A549 (cell line): Measurements from ENCODE around the gene MALAT1. TPM values are rescaled to one million over a fixed set of nuclear protein-coding genes. Genes with fewer than 3 reads are reported as not detected.

Experiments used
- ATAC-seq, 2 experiments: fragments of 200-7000 bp in 1 of 2; fragments of >200 bp in 1 of 2; cut with Nextera tagmentation in 1 of 2; cut with Tn5 transposase in 1 of 2; 3 replicates each; pipeline versions ENCODE4 v1.8.0 to v1.9.1; 2018 to 2020; ENCODE audit warnings: mild to moderate bottlenecking in 1 of 2, moderate library complexity in 1 of 2
- CTCF ChIA-PET: fragments of 300-600 bp; sonication (Branson Sonifier 250); formaldehyde crosslinking; extraction: SDS; loops from one replicate; lab custom pipeline; 2021; ENCODE audit warnings: antibody characterized with exemption, inconsistent platforms; lab: Yijun Ruan, JAX
- POLR2A ChIA-PET: fragments of 350-600 bp; formaldehyde crosslinking; extraction: SDS; loops from one replicate; lab custom pipeline; 2021; ENCODE audit warnings: antibody characterized with exemption, inconsistent platforms; lab: Yijun Ruan, JAX
- DNase-seq, 2 experiments: peaks; one replicate each; pipeline versions ENCODE4 v3.0.0 to v3.0.0-alpha.2; 2011 to 2016; ENCODE audit warnings: low read depth in 1 of 2, low spot score in 1 of 2
- FAIRE-seq: peaks from 2 replicates; lab custom pipeline; 2011; peaks lifted over from hg19 to GRCh38; lab: Jason Lieb, UNC
- H3K27ac ChIP-seq, 2 experiments: fragments of >200 bp; sonication (Bioruptor Twin); formaldehyde crosslinking; 3 replicates each; pipeline ENCODE4 v1.5.1; 2016 to 2017
- H3K4me1 ChIP-seq: fragments of >200 bp; sonication (Bioruptor Twin); formaldehyde crosslinking; 3 replicates; pipeline ENCODE4 v1.6.1; 2016
- H3K4me2 ChIP-seq: fragments of >200 bp; sonication (Bioruptor Twin); formaldehyde crosslinking; 3 replicates; pipeline ENCODE4 v1.6.1; 2016
- H3K4me3 ChIP-seq: fragments of >200 bp; sonication (Bioruptor Twin); formaldehyde crosslinking; 3 replicates; pipeline ENCODE4 v1.5.1; 2016
- H3K9me3 ChIP-seq: fragments of >200 bp; sonication (Bioruptor Twin); formaldehyde crosslinking; 3 replicates; pipeline ENCODE4 v1.6.1; 2016
- BCL3 ChIP-seq: fragments of >200 bp; sonication (Bioruptor Twin); formaldehyde crosslinking; IDR thresholded peaks from 3 replicates; pipeline ENCODE4 v1.6.1; 2016
- CBX2 ChIP-seq: fragments of 200-600 bp; sonication (generic); IDR thresholded peaks from 2 replicates; pipeline ENCODE4 v1.6.1; 2016; ENCODE audit warnings: low read depth, mild to moderate bottlenecking, borderline replicate concordance
- CEBPB ChIP-seq, 2 experiments: fragments of >200 bp in 1 of 2; sonication (Bioruptor Twin) in 1 of 2; formaldehyde crosslinking in 1 of 2; IDR thresholded peaks; 2 replicates each; pipeline ENCODE4 v1.6.1; 2012 to 2016
- CTCF ChIP-seq: fragments of >200 bp; sonication (Bioruptor Twin); formaldehyde crosslinking; IDR thresholded peaks from 3 replicates; pipeline ENCODE4 v1.5.1; 2016
- FOSL2 ChIP-seq, 2 experiments: fragments of 450-650 bp in 1 of 2; fragments of >200 bp in 1 of 2; sonication (Bioruptor Twin) in 1 of 2; formaldehyde crosslinking; IDR thresholded peaks; 2 replicates each; pipeline versions ENCODE4 v1.5.0 to v1.6.1; 2016 to 2020; ENCODE audit warnings: mild to moderate bottlenecking in 1 of 2, moderate library complexity in 1 of 2
- HEYL ChIP-seq: fragments of 250-450 bp; sonication (Bioruptor Pico); IDR thresholded peaks from 2 replicates; pipeline ENCODE4 v1.8.0; 2021; ENCODE audit warnings: mild to moderate bottlenecking, moderate library complexity
- HOXA7 ChIP-seq: fragments of 250-450 bp; sonication (Bioruptor Pico); IDR thresholded peaks from 2 replicates; pipeline ENCODE4 v1.5.0; 2020; ENCODE audit warnings: mild to moderate bottlenecking, moderate library complexity
- JUN ChIP-seq, 2 experiments: fragments of >200 bp; sonication (Bioruptor Twin); formaldehyde crosslinking; IDR thresholded peaks; 2 replicates in 1 of 2; 3 replicates in 1 of 2; pipeline ENCODE4 v1.6.1; 2016 to 2017
- JUNB ChIP-seq: fragments of >200 bp; sonication (Bioruptor Twin); formaldehyde crosslinking; IDR thresholded peaks from 2 replicates; pipeline ENCODE4 v1.6.1; 2016
- MAX ChIP-seq: IDR thresholded peaks from 2 replicates; pipeline ENCODE4 v1.6.1; 2012
- PHF8 ChIP-seq: fragments of 200-600 bp; sonication (generic); IDR thresholded peaks from 2 replicates; pipeline ENCODE4 v1.6.1; 2016; ENCODE audit warnings: low read depth, mild to moderate bottlenecking, antibody characterized with exemption, moderate library complexity, borderline replicate concordance
- POLR2A ChIP-seq: IDR thresholded peaks from 2 replicates; pipeline ENCODE4 v1.6.1; 2012; ENCODE audit warnings: mild to moderate bottlenecking, low read length
- RCOR1 ChIP-seq: fragments of 150-350 bp; IDR thresholded peaks from 2 replicates; pipeline ENCODE4 v1.6.1; 2014; ENCODE audit warnings: antibody characterized with exemption, low read length, low read depth
- RFX5 ChIP-seq: fragments of 450-650 bp; IDR thresholded peaks from 2 replicates; pipeline ENCODE4 v1.7.1; 2014; ENCODE audit warnings: antibody characterized with exemption, mild to moderate bottlenecking, moderate library complexity
- SMC3 ChIP-seq: fragments of >200 bp; sonication (Bioruptor Twin); formaldehyde crosslinking; IDR thresholded peaks from 3 replicates; pipeline ENCODE4 v1.6.1; 2018; ENCODE audit warnings: inconsistent platforms
- ZNF302 ChIP-seq: fragments of 250-450 bp; sonication (Bioruptor Pico); IDR thresholded peaks from 2 replicates; pipeline ENCODE4 v1.9.0; 2021; ENCODE audit warnings: inconsistent platforms, mild to moderate bottlenecking, moderate library complexity
- WGBS: methylation state at CpG from one replicate; pipeline ENCODE4 v1.1.6; 2017; ENCODE audit errors: missing lambda C conversion rate; 5-methylcytosine and 5-hydroxymethylcytosine counted together
- polyA plus RNA-seq, 4 experiments: library from polyadenylated mRNA; depleted of rRNA in 3 of 4; stranded (reverse); fragments of >200 nt; fragmentation: RNase III in 1 of 4; extraction: RNeasy Plus Mini Kit Qiagen cat#74134 plus additional on column Dnase treatment in 1 of 4; gene quantifications; 2 replicates in 3 of 4; 3 replicates in 1 of 4; pipeline ENCODE4 v1.2.3, GENCODE V29; 2011 to 2017

Gene MALAT1
- polyA plus RNA-seq, 2 of the 4 experiments (the other 2 are of a cell fraction), result 188 to 1,041 TPM

- no peak overlapping the region for H3K4me3 ChIP-seq
- CTCF ChIA-PET, result interaction anchor here (0.7 to 1.5 kb wide), 6 partner anchors 9 to 57 kb away, joined by 3 to 4 read pairs (median 3); no protein-coding TSS in a partner anchor
- DNase-seq (peak in 1 of 2 experiments; percentile 65), FAIRE-seq (no peak), ATAC-seq (0 out of 6 replicates have a peak, but pooled peaks have one; percentile 0 to 6)
- H3K4me1 ChIP-seq, result peaks cover 52% of the 10 kb centered on the region
- H3K9me3 ChIP-seq, result no peaks in the 10 kb centered on the region
- POLR2A ChIA-PET, result interaction anchor here (0.7 to 1.5 kb wide), 3 partner anchors 15 to 922 kb away, joined by 3 to 7 read pairs (median 4); partner anchors contain the start of gene MALAT1
- H3K4me2 ChIP-seq, result 0 out of 3 replicates have a peak overlapping the region, but pooled peaks have one; percentile 17
- peak overlapping the region; percentile 6 to 96; a peak in 4 of 6 replicates for H3K27ac ChIP-seq
- no peak for TF ChIP-seq CBX2
- TF ChIP-seq FOSL2 (IDR thresholded peaks at IDR 0.05), result no peak
- peak; percentile 15; the same call in 1 of the 2 replicates for TF ChIP-seq FOSL2 (CRISPR knock-in tag; IDR thresholded peaks at IDR 0.05)
- TF ChIP-seq CEBPB (IDR thresholded peaks at IDR 0.05), result peak in 1 of 2 experiments; percentile 55; a peak in 1 of 4 replicates
- 55% methylated on average over 8 of the region's 8 CpGs for WGBS
These were observed 45.9 kb upstream of the MALAT1 start for GRCh38 chr11:65452806-65453490.

GRCh38 chr11:65454311-65454695 lies 44.5 kb upstream of the MALAT1 start:
- DNase-seq (no peak), ATAC-seq (peak; percentile 6 to 11; a peak in 4 of 6 replicates)
- H3K27ac ChIP-seq, result peak overlapping the region; percentile 92 to 96

GRCh38 chr11:65454696-65455456 lies 44.0 kb upstream of the MALAT1 start:
- peak; percentile 88 to 91 for DNase-seq
- Histone ChIP-seq H3K27ac (peak overlapping the region; percentile 92 to 96), H3K4me1 (peaks cover 37% of the 10 kb centered on the region), H3K9me3 (no peaks in the 10 kb centered on the region), H3K4me3 (peak overlapping the region; percentile 66), H3K4me2 (peak overlapping the region; percentile 99)
- FAIRE-seq, result no peak
- ChIA-PET CTCF (interaction anchor here (0.7 to 1.4 kb wide), 12 partner anchors 9 to 55 kb away, joined by 3 to 8 read pairs (median 3); no protein-coding TSS in a partner anchor), POLR2A (interaction anchor here (0.6 to 1.4 kb wide), 14 partner anchors 9 to 53 kb away, joined by 3 to 10 read pairs (median 4); partner anchors contain the start of genes MALAT1 and NEAT1)
- WGBS, result 7% methylated on average over 36 of the region's 47 CpGs
- ATAC-seq, result peak; percentile 85 to 86
- TF ChIP-seq PHF8 (peak; percentile 24; the same call in 1 of the 2 replicates), RFX5 (no peak), BCL3 (peak; percentile 34; the same call in 1 of the 3 replicates), HEYL (CRISPR knock-in tag) (no peak), RCOR1 (no peak), SMC3 (peak; percentile 13; the same call in 1 of the 3 replicates), MAX (peak; percentile 65), HOXA7 (CRISPR knock-in tag) (no peak), JUN (IDR thresholded peaks at IDR 0.05) (peak; percentile 61 to 81; a peak in 4 of 5 replicates), ZNF302 (CRISPR knock-in tag) (no peak), POLR2A (peak; percentile 90), JUNB (no peak), CTCF (peak; percentile 37; the same call in 1 of the 3 replicates)

More at GRCh38 chr11:65454311-65454695, 44.5 kb upstream of the MALAT1 start:
- no peak for FAIRE-seq
- no peaks in the 10 kb centered on the region for H3K9me3 ChIP-seq
- TF ChIP-seq RFX5 (no peak), FOSL2 (IDR thresholded peaks at IDR 0.05) (no peak), FOSL2 (CRISPR knock-in tag; IDR thresholded peaks at IDR 0.05) (0 out of 2 replicates have a peak, but pooled peaks have one; percentile 11)
- peaks cover 38% of the 10 kb centered on the region for H3K4me1 ChIP-seq
- peak overlapping the region; percentile 66 for H3K4me3 ChIP-seq
- POLR2A ChIA-PET, result interaction anchor here (0.8 kb wide), 1 partner anchor 54 kb away, joined by 4 read pairs; no protein-coding TSS in a partner anchor
- 58% methylated on average over 10 of the region's 10 CpGs for WGBS
- CTCF ChIA-PET, result interaction anchor here (0.8 to 1.5 kb wide), 5 partner anchors 9 to 44 kb away, joined by 3 to 6 read pairs (median 3); no protein-coding TSS in a partner anchor
- peak overlapping the region; percentile 99 for H3K4me2 ChIP-seq
